NCI-H774 (cell line): Measurements from ENCODE around the gene LARGE1.

Source experiments
- DNase-seq: peaks from one replicate; lab custom pipeline; 2025; lab: John Stamatoyannopoulos, UW

Gene LARGE1

GRCh38 chr22:33302549-33302948 lies 617.7 kb downstream of the LARGE1 start:
- no peak for DNase-seq

- DNase-seq, result no peak
Observed at GRCh38 chr22:33302049-33302545, 618.2 kb downstream of the LARGE1 start.

- no peak for DNase-seq
Observed at GRCh38 chr22:33300165-33300564, 620.1 kb downstream of the LARGE1 start.

GRCh38 chr22:33299245-33299956 lies 620.9 kb downstream of the LARGE1 start:
- DNase-seq, result no peak

GRCh38 chr22:33296941-33297340 lies 623.3 kb downstream of the LARGE1 start:
- no peak for DNase-seq

- DNase-seq, result no peak
Observed at GRCh38 chr22:33288078-33288477, 632.2 kb downstream of the LARGE1 start.

GRCh38 chr22:33275073-33275443 lies 645.2 kb downstream of the LARGE1 start:
- DNase-seq, result no peak

- DNase-seq, result no peak
Observed at GRCh38 chr22:33274214-33275072, 645.8 kb downstream of the LARGE1 start.

GRCh38 chr22:33272871-33273270 lies 647.4 kb downstream of the LARGE1 start:
- no peak for DNase-seq

- DNase-seq, result no peak
Observed at GRCh38 chr22:33272180-33272579, 648.1 kb downstream of the LARGE1 start.

GRCh38 chr22:33271390-33272161 lies 648.7 kb downstream of the LARGE1 start:
- peak; percentile 29 for DNase-seq

GRCh38 chr22:33270596-33270995 lies 649.7 kb downstream of the LARGE1 start:
- no peak for DNase-seq

GRCh38 chr22:33261699-33262098 lies 658.6 kb downstream of the LARGE1 start:
- no peak for DNase-seq

- no peak for DNase-seq
Observed at GRCh38 chr22:33260498-33260897, 659.8 kb downstream of the LARGE1 start.

- DNase-seq, result no peak
Observed at GRCh38 chr22:33255791-33256190, 664.5 kb downstream of the LARGE1 start.

GRCh38 chr22:33248948-33249347 lies 671.3 kb downstream of the LARGE1 start:
- no peak for DNase-seq

GRCh38 chr22:33247758-33248157 lies 672.5 kb downstream of the LARGE1 start:
- DNase-seq, result no peak

GRCh38 chr22:33242078-33242477 lies 678.2 kb downstream of the LARGE1 start:
- DNase-seq, result no peak

- no peak for DNase-seq
Observed at GRCh38 chr22:33240888-33241475, 679.3 kb downstream of the LARGE1 start.

- DNase-seq, result no peak
Observed at GRCh38 chr22:33232071-33232470, 688.2 kb downstream of the LARGE1 start.

- DNase-seq, result no peak
Observed at GRCh38 chr22:33227791-33228190, 692.5 kb downstream of the LARGE1 start.

GRCh38 chr22:33224841-33225240 lies 695.4 kb downstream of the LARGE1 start:
- DNase-seq, result no peak
